ENCODE measurements around the gene ZNF827. TPM values are rescaled to one million over a fixed set of nuclear protein-coding genes. Genes with fewer than 3 reads are reported as not detected.

ZNF827 gene
- total and polyA plus RNA-seq, 2 of the 8 experiments (the other 6 are each of a cell fraction or from before 2014, with no cell fraction given), result 25.3 to 26.2 TPM

- WGBS, 2 experiments (ENCODE audit: extremely low coverage in 1 of 2, insufficient coverage in 1 of 2, insufficient read length in 1 of 2, insufficient replicate concordance in 2 of 2, low coverage in 1 of 2, low lambda C conversion rate in 2 of 2, missing lambda C conversion rate in 1 of 2), result 95% methylated on average over 5 of the region's 5 CpGs; no CpG with 5 or more reads in 1 of the 2 experiments
- H4K5ac ChIP-seq (ENCODE audit: insufficient read length, low read depth, low read length), result no peak overlapping the region
- DNase-seq (ENCODE audit: low read depth in 1 of 2, low spot score in 2 of 2) (no peak), FAIRE-seq (no peak)
- H3K4me1 ChIP-seq (replicated peaks in 1 of 4; ENCODE audit: control insufficient read depth in 3 of 4, insufficient read depth in 4 of 4, low read length in 3 of 4), result peaks cover 0 to 10% (median 3%) of the 10 kb centered on the region in 4 experiments; a peak in 5 of 7 replicates
- no peak overlapping the region for H2AK5ac ChIP-seq (ENCODE audit: low read depth, low read length)
- no peak overlapping the region for H3K9ac ChIP-seq (replicated peaks in 1 of 4; ENCODE audit: extremely low read depth in 1 of 4, low read depth in 3 of 4, low read length in 3 of 4)
- no peak overlapping the region for H3K14ac ChIP-seq (ENCODE audit: insufficient read length)
- H3K27me3 ChIP-seq (replicated peaks in 1 of 4; ENCODE audit: control insufficient read depth in 3 of 4, extremely low read depth in 1 of 4, insufficient read depth in 3 of 4, low read length in 3 of 4), result no peaks in the 10 kb centered on the region
- H4K8ac ChIP-seq (ENCODE audit: extremely low read depth, insufficient read depth, low read length), result no peak overlapping the region
- H2AFZ ChIP-seq (ENCODE audit: low read length), result no peak overlapping the region
- no peak overlapping the region for H3K18ac ChIP-seq (ENCODE audit: extremely low read depth, low read length)
- H3K23me2 ChIP-seq (ENCODE audit: low read depth, low read length), result no peaks in the 10 kb centered on the region; the same call in 1 of the 2 replicates
- no peak overlapping the region for H2BK15ac ChIP-seq (ENCODE audit: low read length)
- no peaks in the 10 kb centered on the region for H4K20me1 ChIP-seq (replicated peaks in 1 of 2; ENCODE audit: control insufficient read depth in 1 of 2, insufficient read depth in 2 of 2, low read length in 2 of 2)
- H2BK20ac ChIP-seq (ENCODE audit: low read length), result no peak overlapping the region
- peaks cover 0 to 11% of the 10 kb centered on the region in 2 experiments; a peak in 2 of 4 replicates for H3K79me2 ChIP-seq (ENCODE audit: control insufficient read depth in 1 of 2, insufficient read depth in 2 of 2, low read length in 2 of 2)
- H3K79me1 ChIP-seq (ENCODE audit: low read depth, low read length), result peaks cover 2% of the 10 kb centered on the region; the same call in 1 of the 2 replicates
- H4K91ac ChIP-seq (replicated peaks; ENCODE audit: insufficient read length, low read length), result no peak overlapping the region
- ChIA-PET POLR2A (ENCODE audit: partially characterized antibody) (interaction anchor here (1.1 kb wide), 1 partner anchor 13 kb away, joined by 3 read pairs; no protein-coding TSS in a partner anchor), CTCF (ENCODE audit: partially characterized antibody) (interaction anchor here (1.5 to 2.7 kb wide), 3 partner anchors 9 to 30 kb away, joined by 4 to 9 read pairs (median 7); no protein-coding TSS in a partner anchor)
- H3K4me3 ChIP-seq (ENCODE audit: extremely low read depth in 1 of 4, insufficient read depth in 2 of 4, low read depth in 3 of 4, low read length in 4 of 4), result no peak overlapping the region
- H3K36me3 ChIP-seq (ENCODE audit: control insufficient read depth in 2 of 4, insufficient read depth in 4 of 4, low read length in 3 of 4), result peaks cover 0 to 10% (median 3%) of the 10 kb centered on the region in 4 experiments; a peak in 3 of 8 replicates
- no peak overlapping the region for H3K4ac ChIP-seq (replicated peaks; ENCODE audit: insufficient read length, low read depth, low read length)
- no peak overlapping the region for H3K4me2 ChIP-seq (ENCODE audit: insufficient read depth in 1 of 2, low read depth in 2 of 2, low read length in 2 of 2)
- H3K56ac ChIP-seq (replicated peaks; ENCODE audit: insufficient read length, low read depth, low read length), result no peak overlapping the region
- no peak overlapping the region for H2BK5ac ChIP-seq (ENCODE audit: low read depth, low read length)
- no peak overlapping the region for H2BK120ac ChIP-seq (replicated peaks; ENCODE audit: low read depth, low read length)
- no peaks in the 10 kb centered on the region for H3K9me3 ChIP-seq (ENCODE audit: insufficient read depth in 2 of 2, low read depth in 1 of 2, low read length in 1 of 2)
- no peak overlapping the region for H3K23ac ChIP-seq (ENCODE audit: insufficient read length)
- H2BK12ac ChIP-seq (ENCODE audit: low read depth, low read length), result no peak overlapping the region
- H3K27ac ChIP-seq (ENCODE audit: low read depth, low read length), result no peak overlapping the region
- no peak for TF ChIP-seq ZNF274 (IDR thresholded peaks at IDR 0.05; ENCODE audit: borderline replicate concordance, extremely low read depth, low read length)
- TF ChIP-seq RFX5 (IDR thresholded peaks at IDR 0.05; ENCODE audit: borderline replicate concordance, low read depth, low read length), result no peak
- no peak for TF ChIP-seq ASH2L (IDR thresholded peaks at IDR 0.05; ENCODE audit: low read length)
- no peak for TF ChIP-seq CHD1 (IDR thresholded peaks at IDR 0.05; ENCODE audit: low read depth, low read length)
- TF ChIP-seq CREB1 (IDR thresholded peaks at IDR 0.05), result no peak
- no peak for TF ChIP-seq CHD2 (IDR thresholded peaks at IDR 0.05; ENCODE audit: low read length)
- TF ChIP-seq CBX8 (IDR thresholded peaks at IDR 0.05; ENCODE audit: borderline replicate concordance, low read depth, low read length), result no peak
- no peak for TF ChIP-seq TAF7 (optimal IDR thresholded peaks at IDR 0.05; ENCODE audit: borderline replicate concordance, low read depth, low read length)
- TF ChIP-seq TCF12 (IDR thresholded peaks at IDR 0.05; ENCODE audit: low read depth, low read length), result no peak
- no peak for TF ChIP-seq KDM1A (IDR thresholded peaks at IDR 0.05; ENCODE audit: borderline replicate concordance, low read length)
- TF ChIP-seq SIN3A (conservative IDR thresholded peaks at IDR 0.05 in 1 of 2, IDR thresholded peaks at IDR 0.05 in 1 of 2; ENCODE audit: low read depth in 1 of 2, low read length in 2 of 2), result no peak
- TF ChIP-seq EZH2 (IDR thresholded peaks at IDR 0.05; ENCODE audit: low read depth, low read length, severe bottlenecking), result no peak
- no peak for TF ChIP-seq TBP (IDR thresholded peaks at IDR 0.05; ENCODE audit: low read depth, low read length)
- TF ChIP-seq KDM4A (IDR thresholded peaks at IDR 0.05; ENCODE audit: low read depth, low read length, severe bottlenecking), result no peak
Measured at GRCh38 chr4:145860897-145861296, 77.7 kb downstream of the ZNF827 start.

Measured in H1 (cell line).